ENCODE results near the gene RBL1. TPM values are rescaled to one million over a fixed set of nuclear protein-coding genes. Genes with fewer than 3 reads are reported as not detected.

Gene RBL1
- total RNA-seq, 1 experiment from 2014 or later = 35.9 TPM

DNA sequence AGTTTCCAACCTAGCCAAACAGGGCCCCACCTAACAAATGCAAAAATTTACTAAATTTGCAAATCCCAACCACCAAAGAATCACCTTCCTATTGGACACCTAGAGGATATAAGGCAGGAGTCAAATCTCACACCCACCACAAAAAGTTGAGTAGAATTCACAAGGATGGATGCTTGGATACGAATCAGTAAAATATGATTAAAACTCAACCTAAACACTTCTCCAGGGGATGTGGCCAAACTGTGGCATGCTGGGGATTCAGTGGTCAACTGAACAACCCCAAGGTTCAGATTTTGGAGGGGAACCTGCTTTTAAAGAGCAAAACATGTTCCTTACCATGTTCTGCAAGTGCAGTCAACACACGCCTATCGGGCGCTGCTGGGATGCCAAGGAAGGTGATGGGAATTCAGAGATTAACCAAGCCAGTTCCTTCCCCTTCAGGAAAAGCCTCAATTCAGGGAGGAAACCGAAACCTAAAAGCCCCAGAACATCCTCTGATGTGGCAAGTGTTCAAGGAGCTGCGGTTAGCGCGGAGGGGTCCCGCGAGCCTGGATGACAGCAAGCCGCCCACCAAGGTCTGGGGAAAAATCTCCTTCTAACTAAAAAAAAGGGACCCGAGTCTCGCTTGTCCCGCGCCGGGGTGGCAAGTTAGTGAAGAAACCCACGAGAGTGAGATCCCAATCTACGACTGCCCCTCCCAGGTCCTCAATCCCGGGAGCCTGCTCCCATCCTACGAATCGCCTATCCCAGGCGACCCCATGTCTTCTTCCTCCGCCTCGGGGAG is 145.2 kb downstream of the RBL1 start:
- peaks cover 15% of the 10 kb centered on the region for H3K36me3 Mint-ChIP-seq (ENCODE audit: insufficient read depth, unreplicated experiment)
- POLR2A ChIA-PET = no interaction called here

More for the DNA sequence above, 145.2 kb downstream of the RBL1 start:
- peak overlapping the region; percentile 96 for H3K27ac Mint-ChIP-seq (ENCODE audit: unreplicated experiment)
- Histone ChIP-seq H3K27me3 (replicated peaks; ENCODE audit: control insufficient read depth, insufficient read depth, low read length) (no peaks in the 10 kb centered on the region), H3K4me3 (ENCODE audit: low read depth, low read length) (peak overlapping the region; percentile 95), H3K36me3 (ENCODE audit: control insufficient read depth, insufficient read depth, low read length) (no peaks in the 10 kb centered on the region), H3K9me3 (no peaks in the 10 kb centered on the region), H3K4me1 (peaks cover 3% of the 10 kb centered on the region; the same call in 1 of the 2 replicates)
- H3K9me3 Mint-ChIP-seq (ENCODE audit: unreplicated experiment) = no peaks in the 10 kb centered on the region
- no TSS peak for BruUV-seq (replicated peaks)
- intact Hi-C loops (cut with micrococcal nuclease; ENCODE audit: unreplicated experiment) = loop anchor here (1.0 to 2.0 kb wide), 2 partner anchors 32 to 228 kb away; no protein-coding TSS in a partner anchor
- TF ChIP-seq, protein P1, sequence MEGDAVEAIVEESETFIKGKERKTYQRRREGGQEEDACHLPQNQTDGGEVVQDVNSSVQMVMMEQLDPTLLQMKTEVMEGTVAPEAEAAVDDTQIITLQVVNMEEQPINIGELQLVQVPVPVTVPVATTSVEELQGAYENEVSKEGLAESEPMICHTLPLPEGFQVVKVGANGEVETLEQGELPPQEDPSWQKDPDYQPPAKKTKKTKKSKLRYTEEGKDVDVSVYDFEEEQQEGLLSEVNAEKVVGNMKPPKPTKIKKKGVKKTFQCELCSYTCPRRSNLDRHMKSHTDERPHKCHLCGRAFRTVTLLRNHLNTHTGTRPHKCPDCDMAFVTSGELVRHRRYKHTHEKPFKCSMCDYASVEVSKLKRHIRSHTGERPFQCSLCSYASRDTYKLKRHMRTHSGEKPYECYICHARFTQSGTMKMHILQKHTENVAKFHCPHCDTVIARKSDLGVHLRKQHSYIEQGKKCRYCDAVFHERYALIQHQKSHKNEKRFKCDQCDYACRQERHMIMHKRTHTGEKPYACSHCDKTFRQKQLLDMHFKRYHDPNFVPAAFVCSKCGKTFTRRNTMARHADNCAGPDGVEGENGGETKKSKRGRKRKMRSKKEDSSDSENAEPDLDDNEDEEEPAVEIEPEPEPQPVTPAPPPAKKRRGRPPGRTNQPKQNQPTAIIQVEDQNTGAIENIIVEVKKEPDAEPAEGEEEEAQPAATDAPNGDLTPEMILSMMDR (IDR thresholded peaks at IDR 0.05; ENCODE audit: insufficient read depth in 1 of 2, low read depth in 1 of 2, low read length in 1 of 2, severe bottlenecking in 1 of 2, unreplicated experiment in 1 of 2) = no peak
- peak; percentile 50 to 55 for DNase-seq
- H3K4me1 Mint-ChIP-seq (ENCODE audit: low read depth, unreplicated experiment) = peaks cover 18% of the 10 kb centered on the region
- CTCF ChIA-PET = no interaction called here
- no peaks in the 10 kb centered on the region for H3K27me3 Mint-ChIP-seq (ENCODE audit: insufficient read depth, unreplicated experiment)
- H3K4me3 Mint-ChIP-seq (ENCODE audit: unreplicated experiment) = peak overlapping the region; percentile 98

Other genes starting within 250 kb of the RBL1 start
- gene TLDC2, start 219.9 kb downstream of the RBL1 start, total RNA-seq (2022) = 0.14 TPM in 1 of 2 replicates, not detected in the other
- gene SAMHD1, start 144.3 kb downstream of the RBL1 start, total RNA-seq (2022) = 56.8 and 63.0 TPM in 2 replicates
- gene RPN2, start 83.3 kb upstream of the RBL1 start, total RNA-seq (2022) = 789 and 838 TPM in 2 replicates
- 1.3 and 2.6 TPM in 2 replicates for gene MROH8, start 83.6 kb upstream of the RBL1 start, total RNA-seq (2022)
- gene GHRH, start 165.8 kb upstream of the RBL1 start, total RNA-seq (2022) = not detected in 2 replicates
- gene MANBAL, start 193.7 kb upstream of the RBL1 start, total RNA-seq (2022) = 95.6 and 106 TPM in 2 replicates